Mesenchymal stem cell (in vitro differentiated cells and primary cell): ENCODE measurements around the gene HTRA3.

Experiments used
- DNase-seq: peaks from one replicate; pipeline ENCODE4 v3.0.0-alpha.2; 2013
- H2AFZ ChIP-seq: one replicate; pipeline ENCODE4 v1.6.1; 2013; ENCODE audit warnings: low read depth, mild to moderate bottlenecking, control low read depth, inconsistent platforms, low read length, moderate library complexity
- H2AK5ac ChIP-seq: 2 replicates; pipeline ENCODE4 v1.6.1; 2013; ENCODE audit warnings: low read length, moderate library complexity, mild to moderate bottlenecking, inconsistent platforms; ENCODE audit not compliant: severe bottlenecking
- H2BK120ac ChIP-seq: one replicate; pipeline ENCODE4 v1.6.1; 2013; ENCODE audit warnings: low read depth, mild to moderate bottlenecking, inconsistent platforms, low read length, moderate library complexity
- H2BK12ac ChIP-seq, 2 experiments: one replicate each; pipeline ENCODE4 v1.6.1; 2013; ENCODE audit warnings: inconsistent platforms in 2 of 2, low read length in 2 of 2, mild to moderate bottlenecking in 2 of 2, moderate library complexity in 2 of 2, control low read depth in 1 of 2
- H2BK15ac ChIP-seq: one replicate; pipeline ENCODE4 v1.6.1; 2013; ENCODE audit warnings: mild to moderate bottlenecking, low read depth, inconsistent platforms; ENCODE audit not compliant: poor library complexity, severe bottlenecking
- H2BK5ac ChIP-seq: 2 replicates; pipeline ENCODE4 v1.6.1; 2013; ENCODE audit warnings: low read depth, mild to moderate bottlenecking, low read length, control low read depth, inconsistent platforms; ENCODE audit not compliant: poor library complexity, severe bottlenecking
- H3K14ac ChIP-seq, 2 experiments: one replicate each; pipeline ENCODE4 v1.6.1; 2013; ENCODE audit warnings: inconsistent platforms in 2 of 2, low read length in 2 of 2, control low read depth in 1 of 2, mild to moderate bottlenecking in 1 of 2, moderate library complexity in 1 of 2
- H3K18ac ChIP-seq, 2 experiments: one replicate each; pipeline ENCODE4 v1.6.1; 2013; ENCODE audit warnings: inconsistent platforms in 2 of 2, low read length in 2 of 2, control low read depth in 1 of 2, low read depth in 1 of 2, mild to moderate bottlenecking in 1 of 2
- H3K23ac ChIP-seq, 2 experiments: one replicate each; pipeline ENCODE4 v1.6.1; 2013; ENCODE audit warnings: inconsistent platforms in 2 of 2, low read length in 2 of 2, mild to moderate bottlenecking in 2 of 2, moderate library complexity in 2 of 2, control low read depth in 1 of 2
- H3K27ac ChIP-seq: 2 replicates; pipeline ENCODE4 v1.5.1; 2013; ENCODE audit warnings: mild to moderate bottlenecking, moderate library complexity, low read length, control low read depth, inconsistent platforms; ENCODE audit not compliant: poor library complexity, severe bottlenecking
- H3K27me3 ChIP-seq, 2 experiments: 2 replicates each; pipeline versions ENCODE4 v1.6.1 to v1.7.0; 2013; ENCODE audit warnings: low read length in 2 of 2, mild to moderate bottlenecking in 2 of 2, moderate library complexity in 2 of 2, control low read depth in 1 of 2, inconsistent platforms in 1 of 2; ENCODE audit not compliant: control insufficient read depth in 1 of 2, insufficient read depth in 1 of 2
- H3K36me3 ChIP-seq, 2 experiments: 2 replicates each; pipeline versions ENCODE4 v1.6.1 to v1.7.0; 2013; ENCODE audit warnings: low read length in 2 of 2, control low read depth in 1 of 2, inconsistent platforms in 1 of 2, low read depth in 1 of 2, mild to moderate bottlenecking in 1 of 2; ENCODE audit not compliant: insufficient read depth in 2 of 2, control insufficient read depth in 1 of 2
- H3K4ac ChIP-seq, 2 experiments: one replicate each; pipeline ENCODE4 v1.6.1; 2013; ENCODE audit warnings: inconsistent platforms in 2 of 2, low read length in 2 of 2, mild to moderate bottlenecking in 2 of 2, moderate library complexity in 2 of 2, control low read depth in 1 of 2, low read depth in 1 of 2
- H3K4me1 ChIP-seq: 2 replicates; pipeline ENCODE4 v1.6.1; 2013; ENCODE audit warnings: low read depth, low read length, control low read depth; ENCODE audit not compliant: control insufficient read depth, insufficient read depth
- H3K4me2 ChIP-seq: 2 replicates; pipeline ENCODE4 v1.6.1; 2013; ENCODE audit warnings: low read length, mild to moderate bottlenecking, inconsistent platforms; ENCODE audit not compliant: poor library complexity, severe bottlenecking
- H3K4me3 ChIP-seq, 2 experiments: 2 replicates each; pipeline versions ENCODE4 v1.5.1 to v1.7.0; 2013; ENCODE audit warnings: low read length in 2 of 2, mild to moderate bottlenecking in 2 of 2, control low read depth in 1 of 2, low read depth in 1 of 2; ENCODE audit not compliant: insufficient read depth in 1 of 2
- H3K79me1 ChIP-seq: replicated peaks from 2 replicates; pipeline ENCODE4 v1.6.1; 2013; ENCODE audit warnings: mild to moderate bottlenecking, control low read depth, low read length, inconsistent platforms; ENCODE audit not compliant: poor library complexity, severe bottlenecking
- H3K9ac ChIP-seq: 2 replicates; pipeline ENCODE4 v1.7.0; 2013; ENCODE audit warnings: mild to moderate bottlenecking, low read length, moderate library complexity
- H3K9me3 ChIP-seq: 2 replicates; pipeline ENCODE4 v1.7.0; 2013; ENCODE audit warnings: mild to moderate bottlenecking, low read length; ENCODE audit not compliant: control insufficient read depth
- H4K8ac ChIP-seq: one replicate; pipeline ENCODE4 v1.6.1; 2013; ENCODE audit warnings: inconsistent platforms, mild to moderate bottlenecking, low read length, moderate library complexity
- H4K91ac ChIP-seq: one replicate; pipeline ENCODE4 v1.6.1; 2013; ENCODE audit warnings: mild to moderate bottlenecking, low read length, inconsistent platforms
- WGBS: methylation state at CpG from one replicate; pipeline ENCODE4 v1.1.7; 2013; ENCODE audit warnings: mixed read lengths; 5-methylcytosine and 5-hydroxymethylcytosine counted together

Gene HTRA3

DNA sequence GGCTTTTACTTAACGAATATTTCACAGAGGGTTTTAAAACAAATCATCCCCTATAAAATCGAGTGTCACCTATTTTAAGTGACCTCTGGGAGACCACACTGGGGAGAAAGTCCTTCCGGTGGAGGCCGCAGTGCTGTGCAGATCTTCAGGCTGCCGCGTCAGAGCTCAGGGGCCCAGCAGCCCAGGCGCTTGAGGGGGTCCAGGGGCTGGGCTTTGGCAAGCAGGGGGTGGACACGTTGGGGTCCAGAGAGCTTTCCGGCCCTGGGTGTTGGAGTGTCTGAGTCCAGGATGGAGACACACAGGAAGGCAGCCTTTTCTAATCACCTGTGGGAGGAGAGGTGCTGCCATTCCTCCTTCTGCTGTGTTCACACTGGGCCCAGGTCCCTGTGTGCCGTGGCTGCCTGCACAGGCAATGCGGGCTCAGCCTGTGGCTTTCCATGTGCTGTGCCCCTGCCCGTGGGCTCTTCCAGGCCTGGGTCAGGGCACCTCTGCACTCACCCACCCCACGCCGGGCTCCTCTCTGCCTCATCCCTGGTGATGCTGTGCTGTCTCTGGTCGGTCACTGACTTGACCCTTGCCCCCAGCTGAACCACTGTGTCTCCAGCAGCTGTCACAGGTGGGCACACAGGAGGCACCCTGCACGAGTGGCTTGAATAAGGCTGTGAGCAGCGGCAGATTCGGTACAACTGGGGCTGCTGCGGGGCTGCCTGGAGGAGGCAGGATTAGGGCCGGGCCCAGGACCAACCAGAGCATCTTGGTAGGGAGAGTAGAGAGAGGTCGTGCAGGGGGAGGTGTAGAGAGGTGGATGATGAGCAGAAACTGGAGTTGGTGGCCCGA is 10.0 kb downstream of the HTRA3 start:
- peak overlapping the region; percentile 47 for H4K8ac ChIP-seq
- H3K79me1 ChIP-seq: no peaks in the 10 kb centered on the region
- no peak overlapping the region for H3K23ac ChIP-seq
- peak overlapping the region; percentile 90 for H4K91ac ChIP-seq
- 83% methylated on average over 22 of the region's 22 CpGs for WGBS
- H2BK5ac ChIP-seq: no peak overlapping the region
- peak overlapping the region in 1 of 2 experiments; percentile 79 for H3K14ac ChIP-seq
- no peaks in the 10 kb centered on the region for H3K27me3 ChIP-seq
- H3K4me3 ChIP-seq: no peak overlapping the region
- H2BK15ac ChIP-seq: peak overlapping the region; percentile 66
- H3K9ac ChIP-seq: peak overlapping the region; percentile 82
- peak overlapping the region; percentile 45 to 55 for H3K4ac ChIP-seq
- peak overlapping the region; percentile 74 for H2BK120ac ChIP-seq
- H3K4me1 ChIP-seq: peaks cover 36% of the 10 kb centered on the region
- H2AFZ ChIP-seq: no peak overlapping the region
- peak overlapping the region; percentile 54 for H2AK5ac ChIP-seq
- peak overlapping the region; percentile 66 to 91 for H3K18ac ChIP-seq
- no peak overlapping the region for H3K4me2 ChIP-seq
- DNase-seq: no peak
- H3K9me3 ChIP-seq: no peaks in the 10 kb centered on the region
- no peak overlapping the region for H3K27ac ChIP-seq
- H2BK12ac ChIP-seq: peak overlapping the region; percentile 65 to 95
- no peaks in the 10 kb centered on the region for H3K36me3 ChIP-seq

DNA sequence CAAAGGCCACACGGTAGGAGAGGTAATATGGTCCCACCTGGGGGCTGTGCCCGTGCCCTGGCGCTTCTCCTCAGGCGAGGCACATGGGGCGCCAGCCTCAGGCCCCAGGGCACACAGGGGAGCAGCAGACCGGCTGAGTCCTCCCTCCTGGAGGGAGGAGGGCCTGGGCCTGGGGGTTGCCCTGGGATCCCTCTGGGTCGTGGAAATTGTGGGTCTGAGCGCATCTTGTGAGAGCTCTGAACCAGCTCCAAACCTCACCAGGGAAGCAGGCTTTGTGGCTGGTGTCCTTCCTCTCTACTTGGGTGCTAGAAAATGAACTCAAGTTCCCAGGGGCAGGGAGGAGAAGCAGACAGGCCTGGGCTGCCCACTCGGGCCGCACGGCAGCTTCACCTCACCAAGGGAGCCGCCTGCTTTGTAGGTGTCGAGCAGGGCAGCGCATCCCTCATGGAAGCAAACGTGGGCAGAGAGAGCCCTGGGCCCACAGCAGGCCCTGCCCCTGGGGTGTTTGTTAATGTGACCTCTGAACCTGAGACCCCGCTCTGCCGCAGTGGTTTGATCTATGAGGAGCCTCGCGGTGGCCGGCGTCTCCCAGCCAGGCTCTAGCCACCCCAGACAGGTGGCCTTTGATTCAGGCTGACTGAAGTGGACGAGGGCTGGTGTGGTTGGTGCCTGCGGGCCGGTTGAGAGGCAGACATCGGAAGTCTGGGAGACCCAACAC is 10.8 kb downstream of the HTRA3 start:
- no peaks in the 10 kb centered on the region for H3K79me1 ChIP-seq
- H3K36me3 ChIP-seq: no peaks in the 10 kb centered on the region
- no peak overlapping the region for H3K4me3 ChIP-seq
- no peak overlapping the region for H4K8ac ChIP-seq
- H3K18ac ChIP-seq: peak overlapping the region in 1 of 2 experiments; percentile 91
- peak overlapping the region; percentile 90 for H4K91ac ChIP-seq
- H2BK5ac ChIP-seq: no peak overlapping the region
- peak overlapping the region; percentile 45 to 55 for H3K4ac ChIP-seq
- H3K9me3 ChIP-seq: no peaks in the 10 kb centered on the region
- no peak overlapping the region for H3K27ac ChIP-seq
- 90% methylated on average over 25 of the region's 25 CpGs for WGBS
- no peaks in the 10 kb centered on the region for H3K27me3 ChIP-seq
- no peak overlapping the region for H2AK5ac ChIP-seq
- DNase-seq: no peak
- no peak overlapping the region for H2BK120ac ChIP-seq
- no peak overlapping the region for H2BK15ac ChIP-seq
- H3K4me1 ChIP-seq: peaks cover 36% of the 10 kb centered on the region
- no peak overlapping the region for H3K23ac ChIP-seq
- H2BK12ac ChIP-seq: peak overlapping the region in 1 of 2 experiments; percentile 95
- H3K9ac ChIP-seq: no peak overlapping the region
- no peak overlapping the region for H3K4me2 ChIP-seq
- H3K14ac ChIP-seq: peak overlapping the region in 1 of 2 experiments; percentile 79
- H2AFZ ChIP-seq: no peak overlapping the region

DNA sequence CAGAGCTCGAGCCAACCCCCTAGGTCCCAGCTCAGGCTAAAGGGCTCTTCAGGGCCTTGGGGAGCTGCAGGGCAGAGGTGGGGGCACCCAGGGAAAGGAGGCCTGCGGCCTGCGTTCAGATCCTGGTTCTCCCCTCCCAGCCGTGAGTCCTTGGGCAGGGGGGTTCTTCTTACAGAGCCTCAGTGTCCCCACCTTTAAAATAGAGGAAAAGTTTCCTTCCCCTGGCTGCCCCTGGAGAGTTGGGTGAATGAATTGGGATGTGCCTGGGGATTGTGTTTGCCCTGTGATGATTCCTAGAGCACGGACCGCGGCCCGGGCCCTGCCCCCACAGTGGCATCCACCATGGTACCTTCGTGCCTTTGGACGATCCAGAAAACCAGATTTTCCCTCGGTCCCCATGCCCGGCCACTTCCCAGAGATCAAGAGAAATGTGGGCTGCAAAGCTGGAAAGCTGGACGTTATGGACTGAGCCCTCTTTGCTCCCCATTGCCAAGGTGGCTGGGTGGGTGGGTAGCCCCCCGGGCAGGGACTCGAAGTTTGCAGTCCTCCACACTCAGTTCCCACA is 11.4 kb downstream of the HTRA3 start:
- Histone ChIP-seq H2AK5ac (no peak overlapping the region), H2BK5ac (no peak overlapping the region), H2BK120ac (no peak overlapping the region), H3K23ac (no peak overlapping the region), H3K9me3 (no peaks in the 10 kb centered on the region), H3K4me1 (peaks cover 36% of the 10 kb centered on the region), H3K79me1 (no peaks in the 10 kb centered on the region), H3K9ac (peak overlapping the region; percentile 36), H3K4me3 (no peak overlapping the region), H2BK15ac (no peak overlapping the region), H3K27ac (no peak overlapping the region), H3K18ac (no peak overlapping the region), H3K36me3 (no peaks in the 10 kb centered on the region), H2BK12ac (peak overlapping the region in 1 of 2 experiments; percentile 7), H4K8ac (no peak overlapping the region), H3K14ac (no peak overlapping the region), H3K4ac (no peak overlapping the region), H4K91ac (no peak overlapping the region), H3K27me3 (peaks cover 0 to under 1% of the 10 kb centered on the region in 2 experiments), H3K4me2 (no peak overlapping the region), H2AFZ (no peak overlapping the region)
- DNase-seq: no peak
- 95% methylated on average over 14 of the region's 15 CpGs for WGBS
